DOHH2 (cell line): Measurements from ENCODE around the gene RALGAPA2.

Source experiments
- CTCF ChIP-seq: fragments of 200-600 bp; sonication (generic); IDR thresholded peaks from one replicate; pipeline ENCODE4 v1.5.1; 2014; ENCODE audit warnings: antibody characterized with exemption, mild to moderate bottlenecking, low read depth, low read length; ENCODE audit not compliant: poor library complexity, severe bottlenecking
- EZH2phosphoT487 ChIP-seq: fragments of 200-600 bp; sonication (generic); IDR thresholded peaks from 2 replicates; pipeline ENCODE4 v1.6.1; 2017; ENCODE audit warnings: borderline replicate concordance, mild to moderate bottlenecking, antibody characterized with exemption, low read length, moderate library complexity, mixed read lengths

DNA sequence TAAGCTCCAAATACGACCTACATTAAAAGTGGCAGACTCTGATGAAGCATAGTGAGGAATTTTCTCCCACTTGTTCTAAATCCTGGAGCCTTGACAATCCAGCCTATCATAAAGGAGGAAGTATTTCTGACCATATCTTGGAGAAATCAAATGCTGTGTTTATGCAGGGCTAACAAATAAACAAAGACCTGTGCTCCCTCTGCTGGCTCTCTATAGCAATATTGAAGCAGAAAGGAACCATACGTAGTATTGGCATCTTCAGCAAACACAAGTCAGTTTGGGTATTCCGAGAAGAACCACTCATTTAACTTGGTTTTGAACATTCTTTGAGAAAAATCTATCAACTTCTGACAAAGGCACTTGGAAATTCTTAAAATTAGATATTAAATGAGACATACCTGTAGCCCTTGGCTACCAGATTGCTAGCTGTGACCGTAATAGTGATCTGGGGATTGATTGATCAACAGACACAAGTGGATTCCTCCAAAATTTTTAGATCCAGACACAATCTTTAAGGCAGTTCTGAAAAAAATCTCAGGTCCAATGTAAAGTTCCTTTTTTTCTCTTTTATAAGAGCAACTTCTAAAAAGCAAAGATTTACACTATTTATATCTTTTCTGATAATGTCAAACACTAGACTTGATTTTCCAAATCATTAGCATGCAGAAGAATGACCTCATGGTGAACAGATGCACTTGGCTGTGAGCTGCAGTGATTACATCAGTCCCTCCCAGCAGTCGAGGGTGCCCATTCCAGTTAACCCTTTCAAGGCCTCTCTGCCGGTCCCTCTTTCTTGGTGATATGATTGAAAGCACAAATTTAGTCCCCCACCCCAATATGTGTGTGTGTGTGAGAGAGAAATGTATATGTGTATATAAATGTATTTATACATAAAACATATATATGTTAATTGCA, 304.3 kb downstream of the RALGAPA2 start:
- TF ChIP-seq CTCF (peak; percentile 32), EZH2phosphoT487 (no peak)
